Fibroblast of mammary gland (primary cell): ENCODE data around the gene CC2D2A.

Experiments used
- DNase-seq: peaks from one replicate; pipeline ENCODE4 v3.0.0-alpha.2; 2010; ENCODE audit warnings: low read depth
- H3K4me3 ChIP-seq: 2 replicates; pipeline ENCODE4 v1.5.1; 2011; ENCODE audit warnings: low read depth, mild to moderate bottlenecking, low read length, moderate library complexity; ENCODE audit not compliant: control insufficient read depth
- TF ChIP-seq, protein P1 (sequence below): conservative IDR thresholded peaks from 2 replicates; pipeline ENCODE4 v1.5.1; 2011; ENCODE audit warnings: low read depth, low read length, inconsistent platforms; ENCODE audit not compliant: control insufficient read depth, insufficient read depth

CC2D2A gene

DNA sequence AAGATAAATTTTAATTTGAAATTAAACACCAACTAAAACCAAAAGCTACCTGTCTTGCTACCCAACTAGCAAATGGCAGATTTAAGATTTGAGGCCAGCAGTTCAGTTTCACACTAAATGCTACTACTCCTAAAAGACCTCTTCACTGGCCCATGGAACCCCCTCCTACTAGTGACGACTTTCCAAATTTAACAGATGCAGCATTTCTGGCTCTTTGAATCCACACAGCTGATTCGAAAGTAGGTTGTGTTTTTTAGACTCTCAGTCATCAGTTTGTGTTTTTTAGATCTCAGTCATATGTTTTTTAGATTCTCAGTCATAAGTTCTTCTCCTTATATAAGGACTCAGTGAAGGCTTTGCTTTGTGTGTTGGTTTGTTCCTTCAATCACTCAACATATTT is 11.1 kb upstream of the CC2D2A start:
- DNase-seq = no peak
- no peak overlapping the region for H3K4me3 ChIP-seq
- TF ChIP-seq, protein P1, sequence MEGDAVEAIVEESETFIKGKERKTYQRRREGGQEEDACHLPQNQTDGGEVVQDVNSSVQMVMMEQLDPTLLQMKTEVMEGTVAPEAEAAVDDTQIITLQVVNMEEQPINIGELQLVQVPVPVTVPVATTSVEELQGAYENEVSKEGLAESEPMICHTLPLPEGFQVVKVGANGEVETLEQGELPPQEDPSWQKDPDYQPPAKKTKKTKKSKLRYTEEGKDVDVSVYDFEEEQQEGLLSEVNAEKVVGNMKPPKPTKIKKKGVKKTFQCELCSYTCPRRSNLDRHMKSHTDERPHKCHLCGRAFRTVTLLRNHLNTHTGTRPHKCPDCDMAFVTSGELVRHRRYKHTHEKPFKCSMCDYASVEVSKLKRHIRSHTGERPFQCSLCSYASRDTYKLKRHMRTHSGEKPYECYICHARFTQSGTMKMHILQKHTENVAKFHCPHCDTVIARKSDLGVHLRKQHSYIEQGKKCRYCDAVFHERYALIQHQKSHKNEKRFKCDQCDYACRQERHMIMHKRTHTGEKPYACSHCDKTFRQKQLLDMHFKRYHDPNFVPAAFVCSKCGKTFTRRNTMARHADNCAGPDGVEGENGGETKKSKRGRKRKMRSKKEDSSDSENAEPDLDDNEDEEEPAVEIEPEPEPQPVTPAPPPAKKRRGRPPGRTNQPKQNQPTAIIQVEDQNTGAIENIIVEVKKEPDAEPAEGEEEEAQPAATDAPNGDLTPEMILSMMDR = no peak

DNA sequence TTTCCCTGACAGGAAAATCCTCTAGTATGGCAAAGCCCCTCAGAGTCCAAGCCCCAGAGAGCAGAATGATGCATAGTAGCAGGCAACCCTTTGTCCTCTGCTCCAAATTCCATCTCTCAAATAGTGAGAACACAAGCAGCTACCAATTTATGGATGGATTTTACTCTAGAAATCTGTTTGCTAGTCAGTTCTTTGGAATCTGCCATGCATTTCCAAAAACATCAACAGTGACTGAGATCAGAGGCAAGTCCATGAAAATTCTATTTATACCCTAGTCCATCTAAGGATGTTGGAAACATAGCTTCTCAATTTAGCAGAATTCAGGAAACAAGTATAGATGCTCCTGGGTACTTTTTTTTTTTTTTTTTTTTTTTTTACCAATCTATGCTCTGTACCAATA is 10.0 kb upstream of the CC2D2A start:
- H3K4me3 ChIP-seq = no peak overlapping the region
- DNase-seq = no peak
- TF ChIP-seq, protein P1 = no peak

GRCh38 chr4:15466596-15466995 is 3.1 kb upstream of the CC2D2A start:
- DNase-seq = no peak
- TF ChIP-seq, protein P1 = no peak
- no peak overlapping the region for H3K4me3 ChIP-seq

DNA sequence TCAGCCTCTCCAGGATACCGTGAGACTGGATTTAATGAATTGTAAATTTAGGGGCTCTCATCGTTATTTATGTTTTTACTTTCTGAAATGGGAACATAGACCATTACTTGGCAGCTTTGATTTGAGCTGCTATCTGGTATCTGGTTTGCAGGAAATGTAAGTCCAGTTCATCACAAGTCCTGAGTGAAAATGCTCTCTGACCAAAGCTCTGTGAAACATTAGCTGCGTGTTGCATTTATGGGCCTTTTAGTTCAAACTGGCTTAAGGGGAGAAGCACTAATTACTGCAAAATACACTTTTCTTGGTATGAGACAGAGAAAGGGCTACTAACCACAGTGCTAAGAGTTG is 420 bp downstream of the CC2D2A start:
- TF ChIP-seq, protein P1 = no peak
- DNase-seq = no peak
- peak overlapping the region; percentile 53 for H3K4me3 ChIP-seq

GRCh38 chr4:15476396-15476795 is 6.7 kb downstream of the CC2D2A start:
- DNase-seq = no peak
- TF ChIP-seq, protein P1 = no peak
- no peak overlapping the region for H3K4me3 ChIP-seq

- TF ChIP-seq, protein P1 = no peak
- no peak overlapping the region for H3K4me3 ChIP-seq
- DNase-seq = no peak
Observed at GRCh38 chr4:15478724-15479088, 9.0 kb downstream of the CC2D2A start.
